Trophoblast cell (in vitro differentiated cells and primary cell): ENCODE measurements around the gene DBH.
A peak's percentile ranks its signal among the peaks of the same experiment; 100 is the strongest.

ENCODE experiments used
- DNase-seq, 2 donors: peaks; one replicate each; pipeline ENCODE4 v3.0.0-alpha.2; 2016
- H2AFZ ChIP-seq: 2 replicates; pipeline ENCODE4 v1.6.1; 2013; ENCODE audit warnings: low read length, moderate library complexity, mild to moderate bottlenecking; ENCODE audit not compliant: insufficient read depth, poor library complexity
- H2AK5ac ChIP-seq: 2 replicates; pipeline ENCODE4 v1.6.1; 2013; ENCODE audit warnings: mild to moderate bottlenecking, low read length
- H2BK120ac ChIP-seq: 2 replicates; pipeline ENCODE4 v1.6.1; 2013; ENCODE audit warnings: low read length, mild to moderate bottlenecking, moderate library complexity; ENCODE audit not compliant: insufficient read depth, poor library complexity
- H2BK12ac ChIP-seq: 2 replicates; pipeline ENCODE4 v1.6.1; 2013; ENCODE audit warnings: mild to moderate bottlenecking, low read length, moderate library complexity
- H2BK5ac ChIP-seq: 2 replicates; pipeline ENCODE4 v1.6.1; 2013; ENCODE audit warnings: low read length, low read depth, moderate library complexity, mild to moderate bottlenecking; ENCODE audit not compliant: poor library complexity
- H3K14ac ChIP-seq: 2 replicates; pipeline ENCODE4 v1.6.1; 2013; ENCODE audit warnings: mild to moderate bottlenecking, low read length
- H3K18ac ChIP-seq: 2 replicates; pipeline ENCODE4 v1.6.1; 2013; ENCODE audit warnings: mild to moderate bottlenecking, low read length
- H3K23ac ChIP-seq: 2 replicates; pipeline ENCODE4 v1.6.1; 2013; ENCODE audit warnings: low read length
- H3K27ac ChIP-seq: 2 replicates; pipeline ENCODE4 v1.5.1; 2013; ENCODE audit warnings: low read depth, mild to moderate bottlenecking, inconsistent platforms, low read length, moderate library complexity
- H3K27me3 ChIP-seq: 2 replicates; pipeline ENCODE4 v1.6.1; 2013; ENCODE audit warnings: inconsistent platforms, mild to moderate bottlenecking, low read length, moderate library complexity; ENCODE audit not compliant: insufficient read depth
- H3K36me3 ChIP-seq, 2 experiments: 1 replicate in 1 of 2; 2 replicates in 1 of 2; pipeline ENCODE4 v1.6.1; 2013; ENCODE audit warnings: low read length in 2 of 2, mild to moderate bottlenecking in 2 of 2, moderate library complexity in 1 of 2; ENCODE audit not compliant: insufficient read depth in 2 of 2, control insufficient read depth in 1 of 2
- H3K4ac ChIP-seq: 2 replicates; pipeline ENCODE4 v1.6.1; 2013; ENCODE audit warnings: low read depth, mild to moderate bottlenecking, low read length, moderate library complexity
- H3K4me1 ChIP-seq, 2 experiments: 1 replicate in 1 of 2; 2 replicates in 1 of 2; pipeline ENCODE4 v1.6.1; 2013; ENCODE audit warnings: low read length in 2 of 2, mild to moderate bottlenecking in 2 of 2, moderate library complexity in 1 of 2; ENCODE audit not compliant: insufficient read depth in 2 of 2, control insufficient read depth in 1 of 2
- H3K4me2 ChIP-seq: 2 replicates; pipeline ENCODE4 v1.6.1; 2013; ENCODE audit warnings: inconsistent platforms, mild to moderate bottlenecking, low read length, moderate library complexity
- H3K4me3 ChIP-seq: 2 replicates; pipeline ENCODE4 v1.5.1; 2013; ENCODE audit warnings: mild to moderate bottlenecking, low read depth, low read length, inconsistent platforms
- H3K79me1 ChIP-seq: one replicate; pipeline ENCODE4 v1.6.1; 2013; ENCODE audit warnings: low read length
- H3K79me2 ChIP-seq: 2 replicates; pipeline ENCODE4 v1.6.1; 2013; ENCODE audit warnings: low read length, mild to moderate bottlenecking; ENCODE audit not compliant: control insufficient read depth, insufficient read depth, poor library complexity
- H3K9ac ChIP-seq: 2 replicates; pipeline ENCODE4 v1.6.1; 2013; ENCODE audit warnings: mild to moderate bottlenecking, low read length
- H3K9me3 ChIP-seq: 2 replicates; pipeline ENCODE4 v1.6.1; 2013; ENCODE audit warnings: low read depth, mild to moderate bottlenecking, control low read depth, inconsistent platforms, low read length; ENCODE audit not compliant: insufficient read depth
- H4K12ac ChIP-seq: 2 replicates; pipeline ENCODE4 v1.6.1; 2013; ENCODE audit warnings: low read depth, mild to moderate bottlenecking, low read length, moderate library complexity
- H4K8ac ChIP-seq: 2 replicates; pipeline ENCODE4 v1.6.1; 2013; ENCODE audit warnings: low read depth, mild to moderate bottlenecking, low read length, moderate library complexity
- H4K91ac ChIP-seq: one replicate; pipeline ENCODE4 v1.6.1; 2013; ENCODE audit warnings: low read depth, mild to moderate bottlenecking, low read length, moderate library complexity
- WGBS: extraction: QIAGEN DNeasy Blood & Tissue Kit; methylation state at CpG from one replicate; pipeline ENCODE4 v1.1.7; 2013; ENCODE audit warnings: missing lambda C conversion rate; ENCODE audit not compliant: insufficient read length, insufficient coverage; ENCODE audit errors: extremely low coverage; 5-methylcytosine and 5-hydroxymethylcytosine counted together

The DBH gene

GRCh38 chr9:133683586-133684120 lies 47.5 kb downstream of the DBH start:
- Histone ChIP-seq H2AK5ac (peak overlapping the region; percentile 26), H3K18ac (peak overlapping the region; percentile 4), H4K12ac (no peak overlapping the region), H3K79me2 (peaks cover 4% of the 10 kb centered on the region), H2BK120ac (peak overlapping the region; percentile 86), H3K9ac (no peak overlapping the region), H3K4me3 (no peak overlapping the region), H2BK5ac (peak overlapping the region; percentile 55), H3K4me2 (no peak overlapping the region), H3K36me3 (no peaks in the 10 kb centered on the region), H2BK12ac (peak overlapping the region; percentile 58), H3K27ac (peak overlapping the region; percentile 79), H3K27me3 (no peaks in the 10 kb centered on the region), H3K9me3 (no peaks in the 10 kb centered on the region), H3K79me1 (peaks cover 27% of the 10 kb centered on the region), H3K4me1 (peaks cover 19 to 21% of the 10 kb centered on the region in 2 experiments), H3K14ac (peak overlapping the region; percentile 32), H3K4ac (peak overlapping the region; percentile 18), H4K8ac (peak overlapping the region; percentile 4), H3K23ac (no peak overlapping the region), H2AFZ (peak overlapping the region; percentile 4), H4K91ac (peak overlapping the region; percentile 93)
- WGBS: no CpG with 5 or more reads among the region's 19 CpGs
- DNase-seq: no peak

- Histone ChIP-seq H4K12ac (no peak overlapping the region), H4K91ac (peak overlapping the region; percentile 93), H4K8ac (peak overlapping the region; percentile 17), H3K79me1 (peaks cover 31% of the 10 kb centered on the region), H2AFZ (peak overlapping the region; percentile 4), H2AK5ac (peak overlapping the region; percentile 77), H3K4me1 (peaks cover 24 to 27% of the 10 kb centered on the region in 2 experiments), H3K18ac (peak overlapping the region; percentile 9), H3K79me2 (peaks cover 4% of the 10 kb centered on the region), H3K9me3 (peaks cover 2% of the 10 kb centered on the region), H3K9ac (no peak overlapping the region), H3K27me3 (no peaks in the 10 kb centered on the region), H3K27ac (peak overlapping the region; percentile 64), H3K23ac (no peak overlapping the region), H2BK120ac (peak overlapping the region; percentile 86), H2BK5ac (peak overlapping the region; percentile 55), H2BK12ac (peak overlapping the region; percentile 58), H3K4ac (peak overlapping the region; percentile 18), H3K14ac (peak overlapping the region; percentile 32), H3K4me3 (no peak overlapping the region), H3K36me3 (no peaks in the 10 kb centered on the region), H3K4me2 (no peak overlapping the region)
- no CpG with 5 or more reads among the region's 26 CpGs for WGBS
- DNase-seq: no peak
These were observed 48.2 kb downstream of the DBH start for GRCh38 chr9:133684121-133684935.

- no peak overlapping the region for H3K4me2 ChIP-seq
- H3K18ac ChIP-seq: no peak overlapping the region
- H3K9ac ChIP-seq: no peak overlapping the region
- no peaks in the 10 kb centered on the region for H3K36me3 ChIP-seq
- peak overlapping the region; percentile 58 for H2BK12ac ChIP-seq
- peak overlapping the region; percentile 77 for H2AK5ac ChIP-seq
- no peak overlapping the region for H4K8ac ChIP-seq
- H4K12ac ChIP-seq: no peak overlapping the region
- H2BK5ac ChIP-seq: peak overlapping the region; percentile 55
- H3K79me1 ChIP-seq: peaks cover 36% of the 10 kb centered on the region
- DNase-seq: no peak
- no peak overlapping the region for H2AFZ ChIP-seq
- no CpG with 5 or more reads among the region's 17 CpGs for WGBS
- H4K91ac ChIP-seq: peak overlapping the region; percentile 93
- H3K4me3 ChIP-seq: no peak overlapping the region
- H3K27ac ChIP-seq: no peak overlapping the region
- no peaks in the 10 kb centered on the region for H3K27me3 ChIP-seq
- H3K4me1 ChIP-seq: peaks cover 30 to 33% of the 10 kb centered on the region in 2 experiments
- no peak overlapping the region for H3K4ac ChIP-seq
- H3K23ac ChIP-seq: no peak overlapping the region
- H3K9me3 ChIP-seq: peaks cover 2% of the 10 kb centered on the region
- peaks cover 4% of the 10 kb centered on the region for H3K79me2 ChIP-seq
- H2BK120ac ChIP-seq: peak overlapping the region; percentile 86
- peak overlapping the region; percentile 32 for H3K14ac ChIP-seq
These were observed 48.8 kb downstream of the DBH start for GRCh38 chr9:133684936-133685361.

- DNase-seq: no peak
- Histone ChIP-seq H3K4me1 (peaks cover 38 to 42% of the 10 kb centered on the region in 2 experiments), H2BK5ac (no peak overlapping the region), H3K4ac (no peak overlapping the region), H3K4me2 (no peak overlapping the region), H4K91ac (peak overlapping the region; percentile 30), H2AFZ (no peak overlapping the region), H2AK5ac (peak overlapping the region; percentile 51), H2BK12ac (peak overlapping the region; percentile 50), H4K12ac (no peak overlapping the region), H3K79me2 (peaks cover 4% of the 10 kb centered on the region), H3K18ac (no peak overlapping the region), H4K8ac (no peak overlapping the region), H3K4me3 (no peak overlapping the region), H3K23ac (no peak overlapping the region), H2BK120ac (no peak overlapping the region), H3K36me3 (no peaks in the 10 kb centered on the region), H3K9ac (no peak overlapping the region), H3K14ac (no peak overlapping the region), H3K27me3 (no peaks in the 10 kb centered on the region), H3K27ac (no peak overlapping the region), H3K9me3 (peaks cover 2% of the 10 kb centered on the region), H3K79me1 (peaks cover 43% of the 10 kb centered on the region)
- WGBS: no CpG with 5 or more reads among the region's 18 CpGs
These were observed 49.8 kb downstream of the DBH start for GRCh38 chr9:133685653-133686609.
